IMR-90 (cell line): ENCODE results near the gene B3GNT5. TPM values are rescaled to one million over a fixed set of nuclear protein-coding genes. Genes with fewer than 3 reads are reported as not detected.

Experiments used
- ATAC-seq: fragments of 200-7000 bp; cut with Tn5 transposase; 2 replicates; pipeline ENCODE4 v1.9.1; 2020; ENCODE audit warnings: low read depth, mild to moderate bottlenecking, moderate library complexity
- BruUV-seq: library from RNA; stranded (reverse); fragments of 400-500 nt; replicated peaks from 2 replicates; lab custom pipeline; 2021; lab: Mats Ljungman, UMichigan
- CTCF ChIA-PET: fragments of 300-600 bp; formaldehyde crosslinking; extraction: SDS; loops from one replicate; lab custom pipeline; 2021; ENCODE audit warnings: antibody characterized with exemption; lab: Yijun Ruan, JAX
- POLR2A ChIA-PET: fragments of 300-600 bp; sonication (Branson Sonifier 250); formaldehyde crosslinking; loops from one replicate; lab custom pipeline; 2022; ENCODE audit warnings: antibody characterized with exemption; ENCODE audit not compliant: unreplicated experiment; lab: Charles Lee
- DNase-seq: peaks from one replicate; pipeline ENCODE4 v3.0.0; 2013
- H2AFZ ChIP-seq: replicated peaks from 2 replicates; pipeline ENCODE3; 2013; ENCODE audit warnings: low read length, mild to moderate bottlenecking; ENCODE audit not compliant: poor library complexity
- H2AK5ac ChIP-seq: 2 replicates; pipeline ENCODE4 v1.6.1; 2013; ENCODE audit warnings: low read depth, low read length, inconsistent platforms
- H2AK9ac ChIP-seq: replicated peaks from 2 replicates; pipeline ENCODE3; 2013; ENCODE audit warnings: mild to moderate bottlenecking, low read depth, low read length, moderate library complexity; ENCODE audit not compliant: poor library complexity
- H2BK120ac ChIP-seq: 2 replicates; pipeline ENCODE4 v1.6.1; 2013; ENCODE audit warnings: low read depth, low read length, inconsistent platforms
- H2BK15ac ChIP-seq: 3 replicates; pipeline ENCODE4 v1.6.1; 2013; ENCODE audit warnings: low read depth, low read length, inconsistent platforms
- H2BK20ac ChIP-seq: 2 replicates; pipeline ENCODE4 v1.6.1; 2013; ENCODE audit warnings: low read depth, mild to moderate bottlenecking, inconsistent platforms, low read length, moderate library complexity
- H2BK5ac ChIP-seq: 2 replicates; pipeline ENCODE4 v1.6.1; 2013; ENCODE audit warnings: mild to moderate bottlenecking, low read depth, low read length, inconsistent platforms; ENCODE audit not compliant: poor library complexity, severe bottlenecking
- H3K14ac ChIP-seq: replicated peaks from 2 replicates; pipeline ENCODE4 v1.6.1; 2013; ENCODE audit warnings: low read depth, low read length, inconsistent platforms
- H3K18ac ChIP-seq: 2 replicates; pipeline ENCODE4 v1.6.1; 2013; ENCODE audit warnings: low read depth, low read length, control low read depth
- H3K23ac ChIP-seq: 2 replicates; pipeline ENCODE4 v1.6.1; 2013; ENCODE audit warnings: low read depth, low read length, inconsistent platforms
- H3K27ac ChIP-seq: 2 replicates; pipeline ENCODE4 v1.5.1; 2013; ENCODE audit warnings: mild to moderate bottlenecking, control low read depth, low read length; ENCODE audit not compliant: insufficient read depth
- H3K27me3 ChIP-seq: 2 replicates; pipeline ENCODE4 v1.6.1; 2013; ENCODE audit warnings: low read length; ENCODE audit not compliant: control insufficient read depth, insufficient read depth
- H3K36me3 ChIP-seq: 2 replicates; pipeline ENCODE4 v1.6.1; 2013; ENCODE audit warnings: low read length, mixed read lengths; ENCODE audit not compliant: control insufficient read depth, insufficient read depth
- H3K4ac ChIP-seq: 2 replicates; pipeline ENCODE4 v1.6.1; 2013; ENCODE audit warnings: low read depth, low read length, inconsistent platforms
- H3K4me1 ChIP-seq: 2 replicates; pipeline ENCODE4 v1.6.1; 2013; ENCODE audit warnings: low read length, mixed read lengths; ENCODE audit not compliant: control insufficient read depth, insufficient read depth
- H3K4me2 ChIP-seq: 2 replicates; pipeline ENCODE4 v1.6.1; 2013; ENCODE audit warnings: low read depth, mild to moderate bottlenecking, control low read depth, low read length, moderate library complexity
- H3K4me3 ChIP-seq: 2 replicates; pipeline ENCODE4 v1.5.1; 2013; ENCODE audit warnings: low read depth, mild to moderate bottlenecking, control low read depth, low read length, moderate library complexity; ENCODE audit not compliant: insufficient read depth
- H3K56ac ChIP-seq: 2 replicates; pipeline ENCODE4 v1.6.1; 2013; ENCODE audit warnings: low read length, inconsistent platforms; ENCODE audit not compliant: insufficient read depth; ENCODE audit errors: extremely low read depth
- H3K79me1 ChIP-seq, 2 experiments: 2 replicates each; pipeline ENCODE4 v1.6.1; 2013; ENCODE audit warnings: low read length in 2 of 2, inconsistent platforms in 1 of 2, low read depth in 1 of 2
- H3K9ac ChIP-seq: 2 replicates; pipeline ENCODE4 v1.6.1; 2013; ENCODE audit warnings: low read depth, low read length, control low read depth
- H3K9me1 ChIP-seq: 2 replicates; pipeline ENCODE4 v1.6.1; 2013; ENCODE audit warnings: low read length, inconsistent platforms; ENCODE audit not compliant: insufficient read depth
- H3K9me3 ChIP-seq: 2 replicates; pipeline ENCODE4 v1.6.1; 2013; ENCODE audit warnings: low read length; ENCODE audit not compliant: control insufficient read depth, insufficient read depth
- H4K20me1 ChIP-seq: 2 replicates; pipeline ENCODE4 v1.6.1; 2013; ENCODE audit warnings: low read length, inconsistent platforms; ENCODE audit not compliant: insufficient read depth
- H4K5ac ChIP-seq: 2 replicates; pipeline ENCODE4 v1.6.1; 2013; ENCODE audit warnings: mild to moderate bottlenecking, low read depth, low read length, control low read depth
- H4K8ac ChIP-seq, 2 experiments: 2 replicates each; pipeline ENCODE4 v1.6.1; 2013; ENCODE audit warnings: low read depth in 2 of 2, low read length in 2 of 2, control low read depth in 1 of 2, inconsistent platforms in 1 of 2
- H4K91ac ChIP-seq: 2 replicates; pipeline ENCODE4 v1.6.1; 2013; ENCODE audit warnings: low read depth, low read length, inconsistent platforms; ENCODE audit not compliant: insufficient read depth
- BHLHE40 ChIP-seq: fragments of 150-350 bp; IDR thresholded peaks from 2 replicates; pipeline ENCODE4 v1.6.1; 2016; ENCODE audit warnings: mild to moderate bottlenecking, low read depth, low read length
- CHD1 ChIP-seq: IDR thresholded peaks from 2 replicates; pipeline ENCODE4 v1.6.1; 2012; ENCODE audit warnings: low read depth, low read length, improper control_type of control experiment
- FOS ChIP-seq: fragments of 150-350 bp; IDR thresholded peaks from 2 replicates; pipeline ENCODE4 v1.6.1; 2016; ENCODE audit warnings: low read depth, low read length
- MAFK ChIP-seq: IDR thresholded peaks from 2 replicates; pipeline ENCODE4 v1.6.1; 2012; ENCODE audit warnings: low read depth, low read length, improper control_type of control experiment
- POLR2A ChIP-seq: IDR thresholded peaks from 2 replicates; pipeline ENCODE4 v1.6.1; 2012; ENCODE audit warnings: mild to moderate bottlenecking, low read depth, low read length
- RFX5 ChIP-seq: IDR thresholded peaks from 2 replicates; pipeline ENCODE4 v1.8.0; 2012; ENCODE audit warnings: low read depth, mild to moderate bottlenecking, low read length, moderate library complexity
- SMC3 ChIP-seq: fragments of 150-350 bp; IDR thresholded peaks from 2 replicates; pipeline ENCODE4 v1.6.1; 2016; ENCODE audit warnings: low read depth, mild to moderate bottlenecking, antibody characterized with exemption, low read length, moderate library complexity
- WGBS, 2 experiments: methylation state at CpG; one replicate each; pipeline versions ENCODE4 v1.1.5 to v1.1.7; 2013; ENCODE audit warnings: missing lambda C conversion rate in 2 of 2; ENCODE audit not compliant: insufficient read length in 1 of 2; ENCODE audit errors: extremely low coverage in 2 of 2; 5-methylcytosine and 5-hydroxymethylcytosine counted together
- dilution Hi-C: fragments of 300-500 bp; cut with HindIII; formaldehyde crosslinking; loops from one replicate; pipeline ENCODE4 v1.14.3; 2018; ENCODE audit warnings: low sequenced_read_pairs; ENCODE audit not compliant: unreplicated experiment
- in situ Hi-C: fragments of 300-500 bp; cut with MboI; formaldehyde crosslinking; loops from 3 replicates; pipeline ENCODE4 v1.14.3; 2019; ENCODE audit warnings: low sequenced_read_pairs, inconsistent platforms, mixed read lengths
- intact Hi-C: fragments of 100-400 bp; cut with micrococcal nuclease; formaldehyde crosslinking; loops from 2 replicates; pipeline ENCODE4 v1.10.0; 2022
- polyA plus RNA-seq, 3 experiments: library from polyadenylated mRNA; depleted of rRNA; stranded (reverse); fragments of >200 nt; gene quantifications; 2 replicates each; pipeline ENCODE4 v1.2.3, GENCODE V29; 2012; ENCODE audit warnings: low replicate concordance in 1 of 3
- total RNA-seq: library from RNA; depleted of rRNA; stranded (reverse); fragments of >200 nt; gene quantifications from 2 replicates; pipeline ENCODE4 v1.2.3, GENCODE V29; 2012

B3GNT5 gene
- total and polyA plus RNA-seq, 2 of the 4 experiments (the other 2 are of a cell fraction) = 1.6 to 3.4 TPM

DNA sequence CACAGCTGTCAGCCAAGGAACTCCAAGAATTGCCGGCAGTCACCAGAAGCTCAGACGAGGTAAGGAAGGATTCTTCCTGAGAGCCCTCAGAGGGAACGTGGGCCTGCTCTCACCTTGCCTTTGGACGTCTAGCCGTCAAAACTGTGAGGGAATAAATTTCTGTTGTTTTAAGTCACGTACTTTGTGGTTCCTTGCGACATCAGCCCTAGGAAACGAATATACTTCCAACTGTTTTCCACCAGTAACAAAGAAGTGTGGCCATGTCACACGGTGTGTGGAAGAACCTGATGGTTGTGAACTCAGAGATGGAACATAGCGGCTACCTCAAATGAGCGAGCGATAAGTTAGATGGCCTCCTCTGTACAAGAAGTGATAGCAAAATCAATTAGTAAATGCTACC lies 41.0 kb upstream of the B3GNT5 start:
- no peak for ATAC-seq
- H2BK15ac ChIP-seq = no peak overlapping the region
- no peak overlapping the region for H2BK20ac ChIP-seq
- H3K14ac ChIP-seq = no peak overlapping the region
- peaks cover 33% of the 10 kb centered on the region for H3K27me3 ChIP-seq
- H3K27ac ChIP-seq = no peak overlapping the region
- dilution Hi-C loops (no loop called here), in situ Hi-C loops (no loop called here), intact Hi-C loops (no loop called here)
- H3K23ac ChIP-seq = no peak overlapping the region
- no peak overlapping the region for H4K91ac ChIP-seq
- H3K9me1 ChIP-seq = no peaks in the 10 kb centered on the region
- no peak overlapping the region for H3K18ac ChIP-seq
- no peaks in the 10 kb centered on the region for H3K4me1 ChIP-seq
- no peak overlapping the region for H3K4me3 ChIP-seq
- no CpG with 5 or more reads among the region's 12 CpGs for WGBS, 2 experiments
- BruUV-seq = no TSS peak
- H2BK120ac ChIP-seq = no peak overlapping the region
- no peak overlapping the region for H4K8ac ChIP-seq
- H3K56ac ChIP-seq = no peak overlapping the region
- no peak overlapping the region for H3K9ac ChIP-seq
- no peak overlapping the region for H3K4me2 ChIP-seq
- DNase-seq = no peak
- no peaks in the 10 kb centered on the region for H3K36me3 ChIP-seq
- H2AK5ac ChIP-seq = no peak overlapping the region
- CTCF ChIA-PET = no interaction called here
- POLR2A ChIA-PET = no interaction called here
- H2BK5ac ChIP-seq = no peak overlapping the region
- TF ChIP-seq MAFK = no peak
- TF ChIP-seq POLR2A = no peak
- no peak for TF ChIP-seq FOS
- no peak for TF ChIP-seq SMC3
- no peak for TF ChIP-seq RFX5
- TF ChIP-seq BHLHE40 = no peak
- TF ChIP-seq CHD1 = no peak
- no peak overlapping the region for H2AFZ ChIP-seq
- H3K9me3 ChIP-seq = no peaks in the 10 kb centered on the region
- no peaks in the 10 kb centered on the region for H3K79me1 ChIP-seq
- H3K4ac ChIP-seq = no peak overlapping the region
- H4K5ac ChIP-seq = no peak overlapping the region
- no peaks in the 10 kb centered on the region for H4K20me1 ChIP-seq
- no peak overlapping the region for H2AK9ac ChIP-seq
